SH-SY5Y (cell line): ENCODE measurements around the gene KRTAP10-5.
"Not testable (repeated sequence)": the region's sequence is repeated elsewhere in the genome, so short reads cannot be mapped to it uniquely, and the experiment has no call there.

ENCODE experiments used
- GATA2 ChIP-seq: IDR thresholded peaks from 2 replicates; pipeline ENCODE4 v1.6.1; 2011; ENCODE audit warnings: mild to moderate bottlenecking, low read depth, low read length
- GATA3 ChIP-seq: IDR thresholded peaks from 2 replicates; pipeline ENCODE4 v1.6.1; 2011; ENCODE audit warnings: low read depth, mild to moderate bottlenecking, low read length, moderate library complexity

KRTAP10-5 gene

GRCh38 chr21:44614161-44614631 is 33.8 kb upstream of the KRTAP10-5 start:
- no peak for TF ChIP-seq GATA2
- no peak for TF ChIP-seq GATA3

GRCh38 chr21:44613386-44614155 is 33.2 kb upstream of the KRTAP10-5 start:
- TF ChIP-seq GATA2 = no peak
- no peak for TF ChIP-seq GATA3

GRCh38 chr21:44612669-44613229 is 32.3 kb upstream of the KRTAP10-5 start:
- TF ChIP-seq GATA3 = no peak
- no peak for TF ChIP-seq GATA2

GRCh38 chr21:44612029-44612486 is 31.7 kb upstream of the KRTAP10-5 start, which contains the start of gene KRTAP10-8:
Gene KRTAP10-8, plus strand, starts transcription at chr21:44612079. Its CDS starts 22 bp downstream, at chr21:44612101.
- TF ChIP-seq GATA3 = no peak
- no peak for TF ChIP-seq GATA2

GRCh38 chr21:44611551-44611950 is 31.1 kb upstream of the KRTAP10-5 start:
- TF ChIP-seq GATA2 = no peak
- no peak for TF ChIP-seq GATA3

- TF ChIP-seq GATA2 (no peak), GATA3 (no peak)
These were observed 28.8 kb upstream of the KRTAP10-5 start for GRCh38 chr21:44609193-44609592.

GRCh38 chr21:44606495-44606894 is 26.1 kb upstream of the KRTAP10-5 start:
- TF ChIP-seq GATA3 (no peak), GATA2 (no peak)

- TF ChIP-seq GATA3 (no peak), GATA2 (no peak)
These were observed 23.5 kb upstream of the KRTAP10-5 start for GRCh38 chr21:44603911-44604310.

- TF ChIP-seq GATA3 (no peak), GATA2 (no peak)
These were observed 22.9 kb upstream of the KRTAP10-5 start for GRCh38 chr21:44603109-44603875.

GRCh38 chr21:44602463-44602850 is 22.1 kb upstream of the KRTAP10-5 start:
- TF ChIP-seq GATA3 (no peak), GATA2 (no peak)

- TF ChIP-seq GATA2 = no peak
These were observed 21.4 kb upstream of the KRTAP10-5 start for GRCh38 chr21:44601596-44602462.

GRCh38 chr21:44600118-44600978 is 19.9 kb upstream of the KRTAP10-5 start, which contains the start of gene KRTAP10-7:
Gene KRTAP10-7, plus strand, starts transcription at chr21:44600597. Its CDS starts 25 bp downstream, at chr21:44600622.
- not testable (repeated sequence) for TF ChIP-seq GATA3, GATA2

GRCh38 chr21:44599264-44600029 is 19.0 kb upstream of the KRTAP10-5 start:
- TF ChIP-seq GATA3 (no peak), GATA2 (no peak)
